HCT116 (cell line): ENCODE data around the gene WDR35.
"Not testable (repeated sequence)": the region's sequence is repeated elsewhere in the genome, so short reads cannot be mapped to it uniquely, and the experiment has no call there.

Source experiments
- CTCF ChIP-seq, 3 experiments: fragments of 200-600 bp in 1 of 3; sonication (generic) in 1 of 3; IDR thresholded peaks in 2 of 3; conservative IDR thresholded peaks in 1 of 3; 2 replicates each; pipeline ENCODE4 v1.5.1; 2012 to 2017; ENCODE audit warnings: low read depth in 2 of 3, low read length in 2 of 3, antibody characterized with exemption in 1 of 3, borderline replicate concordance in 1 of 3, control low read depth in 1 of 3, mild to moderate bottlenecking in 1 of 3, mixed read lengths in 1 of 3, mixed run types in 1 of 3, moderate library complexity in 1 of 3; ENCODE audit not compliant: insufficient read depth in 1 of 3
- ELF1 ChIP-seq: IDR thresholded peaks from 2 replicates; pipeline ENCODE4 v1.6.1; 2012; ENCODE audit warnings: low read depth, borderline replicate concordance
- EZH2 ChIP-seq: fragments of 200-600 bp; sonication (generic); IDR thresholded peaks from 2 replicates; pipeline ENCODE4 v1.6.1; 2017; ENCODE audit warnings: antibody characterized with exemption, mixed run types
- FOSL1 ChIP-seq: IDR thresholded peaks from 2 replicates; pipeline ENCODE4 v1.6.1; 2012; ENCODE audit warnings: low read depth
- MAX ChIP-seq: IDR thresholded peaks from 2 replicates; pipeline ENCODE4 v1.6.1; 2012
- POLR2A ChIP-seq: IDR thresholded peaks from 2 replicates; pipeline ENCODE4 v1.7.0; 2011; ENCODE audit warnings: borderline replicate concordance; ENCODE audit not compliant: insufficient read depth, insufficient read length; ENCODE audit errors: extremely low read depth
- POLR2AphosphoS5 ChIP-seq: IDR thresholded peaks from 2 replicates; pipeline ENCODE4 v1.6.1; 2011; ENCODE audit warnings: mild to moderate bottlenecking, low read depth, low read length, moderate library complexity
- SIN3A ChIP-seq: IDR thresholded peaks from 2 replicates; pipeline ENCODE4 v1.6.1; 2012; ENCODE audit warnings: low read depth
- TCF7L2 ChIP-seq: IDR thresholded peaks from 2 replicates; pipeline ENCODE4 v1.7.0; 2011; ENCODE audit warnings: borderline replicate concordance, inconsistent platforms; ENCODE audit not compliant: insufficient read depth, insufficient read length; ENCODE audit errors: extremely low read depth
- ZBTB33 ChIP-seq: IDR thresholded peaks from 2 replicates; pipeline ENCODE4 v1.6.1; 2011; ENCODE audit warnings: mild to moderate bottlenecking, low read length, moderate library complexity; ENCODE audit not compliant: insufficient replicate concordance; ENCODE audit errors: extremely low read depth
- ZNF274 ChIP-seq: fragments of 200-500 bp; sonication (Bioruptor generic); IDR thresholded peaks from 2 replicates; pipeline ENCODE4 v1.6.1; 2014; ENCODE audit warnings: mild to moderate bottlenecking, low read depth, low read length, inconsistent platforms

GRCh38 chr2:19927816-19928215, 62.1 kb downstream of the WDR35 start:
- TF ChIP-seq CTCF (IDR thresholded peaks at IDR 0.05 in 2 of 3, conservative IDR thresholded peaks at IDR 0.05 in 1 of 3; ENCODE audit: borderline replicate concordance in 1 of 3, insufficient read depth in 1 of 3, low read depth in 2 of 3, low read length in 2 of 3); ZNF274; POLR2A; EZH2; SIN3A; MAX; ELF1; FOSL1; TCF7L2; POLR2AphosphoS5; ZBTB33: not testable (repeated sequence)
